ENCODE measurements around the gene CCDC57.

The CCDC57 gene

DNA sequence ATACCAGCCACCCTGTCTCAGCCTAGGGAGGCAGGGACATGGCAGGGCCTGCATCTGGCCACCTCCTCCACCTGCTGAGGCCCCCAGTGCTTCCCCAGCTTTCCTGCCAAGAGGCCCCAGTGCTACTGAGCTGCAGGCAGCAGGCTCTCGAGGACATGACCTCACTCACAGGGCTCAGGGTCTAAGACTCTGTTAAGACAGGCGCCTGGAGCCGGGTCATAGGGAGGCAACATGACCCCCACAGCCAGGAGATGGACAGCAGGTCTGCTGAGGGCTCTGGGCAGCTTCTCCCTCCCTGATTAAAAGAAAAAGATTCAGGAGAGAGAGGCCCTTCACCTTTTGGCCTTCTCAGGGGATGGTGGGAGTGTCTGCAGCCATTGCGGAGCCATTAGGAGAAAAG is 91.4 kb downstream of the CCDC57 start:
- Histone ChIP-seq H3K27ac (ENCODE audit: low read depth, low read length) (no peak overlapping the region), H3K9ac (ENCODE audit: low read length) (no peak overlapping the region), H3K36me3 (ENCODE audit: control insufficient read depth, insufficient read depth, low read length) (0 out of 2 replicates have a peak, but pooled peaks cover 3% of the 10 kb centered on the region), H3K9me3 (ENCODE audit: control insufficient read depth, insufficient read depth, low read depth, low read length) (no peaks in the 10 kb centered on the region), H3K4me3 (ENCODE audit: low read depth, low read length) (no peak overlapping the region), H3K27me3 (ENCODE audit: control insufficient read depth, insufficient read depth, low read length) (no peaks in the 10 kb centered on the region), H3K4me1 (ENCODE audit: control insufficient read depth, insufficient read depth, low read length) (peaks cover 15% of the 10 kb centered on the region; the same call in 1 of the 2 replicates)

DNA sequence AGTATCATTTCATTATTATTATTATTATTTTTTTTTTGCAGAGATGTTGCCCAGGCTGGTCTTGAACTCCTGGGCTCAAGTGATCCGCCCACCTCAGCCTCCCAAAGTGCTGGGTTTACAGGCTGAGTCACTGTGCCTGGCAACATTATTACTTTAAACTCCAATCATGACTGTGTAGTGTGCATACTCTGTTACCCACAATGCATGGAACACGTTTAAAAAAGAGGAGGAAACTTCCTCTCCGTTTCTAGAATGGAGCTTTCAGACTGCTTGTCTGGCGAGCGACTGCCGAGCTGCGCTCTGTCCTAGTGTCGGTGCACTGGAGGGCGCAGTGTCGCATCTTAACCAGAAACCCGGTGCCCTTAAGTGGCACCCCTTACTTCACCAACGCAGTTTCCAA is 92.5 kb downstream of the CCDC57 start:
- Histone ChIP-seq H3K4me1 (ENCODE audit: control insufficient read depth, insufficient read depth, low read length) (peaks cover 15% of the 10 kb centered on the region; the same call in 1 of the 2 replicates), H3K4me3 (ENCODE audit: low read depth, low read length) (no peak overlapping the region), H3K9ac (ENCODE audit: low read length) (no peak overlapping the region), H3K27me3 (ENCODE audit: control insufficient read depth, insufficient read depth, low read length) (no peaks in the 10 kb centered on the region), H3K9me3 (ENCODE audit: control insufficient read depth, insufficient read depth, low read depth, low read length) (no peaks in the 10 kb centered on the region), H3K27ac (ENCODE audit: low read depth, low read length) (no peak overlapping the region), H3K36me3 (ENCODE audit: control insufficient read depth, insufficient read depth, low read length) (0 out of 2 replicates have a peak, but pooled peaks cover 3% of the 10 kb centered on the region)

DNA sequence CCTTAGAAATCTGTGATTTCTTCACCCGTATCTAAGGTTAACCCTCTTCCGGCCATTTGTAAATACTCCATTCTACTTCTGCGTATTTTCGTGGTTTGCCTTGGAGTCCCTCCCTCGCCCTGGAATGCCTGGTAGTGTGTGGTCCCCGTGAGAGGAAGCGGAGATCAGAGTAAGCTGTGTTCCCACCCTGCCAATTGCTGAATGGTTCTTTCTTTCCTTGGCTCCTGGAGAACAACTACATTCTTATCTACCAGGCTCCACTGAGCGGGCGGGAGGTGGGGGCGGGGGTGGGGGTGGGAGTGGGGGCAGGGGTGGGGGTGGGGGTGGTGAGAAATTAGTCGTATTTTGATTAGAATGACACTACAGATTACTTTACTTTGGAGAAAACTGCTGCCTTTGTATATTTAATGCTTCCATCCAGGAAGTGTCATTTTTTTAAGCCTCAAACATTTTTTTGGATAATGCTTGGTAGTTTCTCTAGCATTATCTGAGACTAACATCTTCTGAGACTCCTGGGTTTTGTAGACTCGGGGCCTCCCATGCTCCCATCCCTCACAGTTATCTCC is 93.7 kb downstream of the CCDC57 start:
- Histone ChIP-seq H3K9ac (ENCODE audit: low read length) (no peak overlapping the region), H3K27me3 (ENCODE audit: control insufficient read depth, insufficient read depth, low read length) (no peaks in the 10 kb centered on the region), H3K36me3 (ENCODE audit: control insufficient read depth, insufficient read depth, low read length) (peaks cover under 1% of the 10 kb centered on the region; the same call in 1 of the 2 replicates), H3K9me3 (ENCODE audit: control insufficient read depth, insufficient read depth, low read depth, low read length) (no peaks in the 10 kb centered on the region), H3K27ac (ENCODE audit: low read depth, low read length) (no peak overlapping the region), H3K4me3 (ENCODE audit: low read depth, low read length) (no peak overlapping the region), H3K4me1 (ENCODE audit: control insufficient read depth, insufficient read depth, low read length) (peaks cover 15% of the 10 kb centered on the region; the same call in 1 of the 2 replicates)

DNA sequence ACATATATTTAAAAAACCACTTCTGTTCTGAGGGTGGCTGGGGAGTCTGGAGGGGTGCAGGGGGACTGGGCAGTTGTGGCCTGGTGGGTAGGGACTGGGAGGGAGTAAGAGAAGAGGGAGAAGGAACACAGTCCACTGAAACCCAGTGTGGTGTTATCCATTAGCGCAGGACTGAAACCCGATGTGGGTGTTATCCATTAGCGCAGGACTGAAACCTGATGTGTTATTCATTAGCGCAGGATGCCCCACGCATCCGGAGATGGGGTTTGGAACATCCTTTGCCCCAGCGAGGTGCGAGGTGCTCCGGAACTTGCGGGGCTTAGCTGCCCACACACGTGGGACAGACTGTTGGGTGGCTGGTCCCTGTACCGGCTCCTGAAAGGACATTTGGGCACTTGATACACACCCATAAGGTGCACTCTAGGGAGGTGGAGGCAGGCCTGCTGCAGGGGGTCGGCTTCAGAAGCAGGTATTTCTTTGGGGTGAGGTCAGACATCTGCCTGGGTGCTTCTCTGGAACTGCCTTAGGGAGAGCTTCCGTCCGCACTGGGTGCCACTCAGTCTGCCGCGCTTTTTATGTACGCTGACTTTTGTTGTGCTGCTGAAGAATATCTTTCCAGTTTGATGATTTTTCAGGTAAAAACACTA is 94.4 kb downstream of the CCDC57 start:
- Histone ChIP-seq H3K36me3 (ENCODE audit: control insufficient read depth, insufficient read depth, low read length) (peaks cover 7% of the 10 kb centered on the region; the same call in 1 of the 2 replicates), H3K9me3 (ENCODE audit: control insufficient read depth, insufficient read depth, low read depth, low read length) (no peaks in the 10 kb centered on the region), H3K27me3 (ENCODE audit: control insufficient read depth, insufficient read depth, low read length) (no peaks in the 10 kb centered on the region), H3K4me1 (ENCODE audit: control insufficient read depth, insufficient read depth, low read length) (peaks cover 15% of the 10 kb centered on the region; the same call in 1 of the 2 replicates), H3K9ac (ENCODE audit: low read length) (no peak overlapping the region), H3K4me3 (ENCODE audit: low read depth, low read length) (no peak overlapping the region), H3K27ac (ENCODE audit: low read depth, low read length) (no peak overlapping the region)

DNA sequence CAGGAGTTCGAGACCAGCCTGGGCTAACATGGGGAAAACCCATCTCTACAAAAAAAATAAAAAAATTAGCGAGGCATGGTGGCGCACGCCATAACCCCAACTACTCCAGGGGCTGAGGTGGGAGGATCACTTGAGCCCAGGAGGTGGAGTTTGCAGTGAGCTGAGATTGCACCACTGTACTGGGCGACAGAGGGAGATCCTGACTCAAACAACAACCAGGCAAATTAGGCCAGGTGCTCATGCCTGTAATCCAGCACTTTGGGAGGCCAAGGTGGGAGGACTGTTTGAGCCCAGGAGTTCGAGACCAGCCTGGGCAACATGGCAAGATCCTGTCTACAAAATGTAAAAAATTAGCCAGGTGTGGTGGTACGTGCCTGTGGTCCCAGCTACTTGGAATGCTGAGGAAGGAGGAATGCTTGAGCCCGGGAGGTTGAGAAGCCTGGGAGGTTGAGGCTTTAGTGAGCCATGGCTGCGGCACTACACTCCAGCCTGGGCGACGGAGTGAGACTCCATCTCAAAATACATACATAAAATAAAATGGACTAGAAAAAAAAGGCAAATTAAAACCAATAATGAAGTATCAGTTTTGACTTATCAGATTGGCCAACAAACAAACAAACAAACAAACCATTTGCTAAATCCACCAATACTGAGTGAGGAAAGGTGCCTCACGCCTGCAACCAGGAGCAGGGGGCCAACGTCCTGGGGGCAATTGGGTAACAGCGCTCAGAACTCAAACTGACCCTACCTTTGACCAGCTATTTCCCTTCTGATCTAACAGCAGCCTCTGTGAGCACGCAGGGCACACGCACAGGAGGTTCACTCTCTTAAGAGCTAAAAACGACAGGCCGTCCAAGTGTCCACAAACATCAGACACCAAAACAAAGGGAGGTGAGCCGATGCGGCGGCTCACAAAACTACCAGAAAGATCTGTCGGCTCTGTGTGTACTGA is 95.2 kb downstream of the CCDC57 start:
- peaks cover 13% of the 10 kb centered on the region; the same call in 1 of the 2 replicates for H3K36me3 ChIP-seq (ENCODE audit: control insufficient read depth, insufficient read depth, low read length)
- H3K4me1 ChIP-seq (ENCODE audit: control insufficient read depth, insufficient read depth, low read length), result peaks cover 15% of the 10 kb centered on the region; the same call in 1 of the 2 replicates
- no peaks in the 10 kb centered on the region for H3K9me3 ChIP-seq (ENCODE audit: control insufficient read depth, insufficient read depth, low read depth, low read length)
- H3K27me3 ChIP-seq (ENCODE audit: control insufficient read depth, insufficient read depth, low read length), result no peaks in the 10 kb centered on the region
- H3K9ac ChIP-seq (ENCODE audit: low read length), result no peak overlapping the region
- H3K27ac ChIP-seq (ENCODE audit: low read depth, low read length), result no peak overlapping the region
- no peak overlapping the region for H3K4me3 ChIP-seq (ENCODE audit: low read depth, low read length)

DNA sequence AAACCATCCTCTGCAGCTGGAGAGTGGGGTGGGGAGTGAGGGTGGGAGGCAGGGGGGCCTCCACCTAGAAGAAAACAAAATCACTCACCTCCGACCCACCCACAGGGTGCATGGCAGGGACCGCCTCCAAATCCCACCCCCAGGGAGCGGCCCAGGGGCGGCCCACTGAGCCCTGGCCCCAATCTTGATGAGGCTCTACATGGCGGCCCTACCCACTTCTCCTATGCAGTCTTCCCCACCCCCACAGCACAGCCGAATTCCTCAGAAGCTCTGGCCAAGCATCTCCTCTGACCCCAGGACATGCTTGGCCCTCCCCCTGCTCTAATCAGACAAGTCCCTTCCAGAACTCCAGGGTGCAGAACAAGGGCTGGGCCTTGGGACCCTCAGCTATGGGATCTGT is 96.4 kb downstream of the CCDC57 start:
- no peaks in the 10 kb centered on the region for H3K27me3 ChIP-seq (ENCODE audit: control insufficient read depth, insufficient read depth, low read length)
- peaks cover 15% of the 10 kb centered on the region; the same call in 1 of the 2 replicates for H3K4me1 ChIP-seq (ENCODE audit: control insufficient read depth, insufficient read depth, low read length)
- no peak overlapping the region for H3K9ac ChIP-seq (ENCODE audit: low read length)
- H3K36me3 ChIP-seq (ENCODE audit: control insufficient read depth, insufficient read depth, low read length), result peaks cover 17% of the 10 kb centered on the region; the same call in 1 of the 2 replicates
- H3K27ac ChIP-seq (ENCODE audit: low read depth, low read length), result no peak overlapping the region
- H3K4me3 ChIP-seq (ENCODE audit: low read depth, low read length), result no peak overlapping the region
- H3K9me3 ChIP-seq (ENCODE audit: control insufficient read depth, insufficient read depth, low read depth, low read length), result no peaks in the 10 kb centered on the region

DNA sequence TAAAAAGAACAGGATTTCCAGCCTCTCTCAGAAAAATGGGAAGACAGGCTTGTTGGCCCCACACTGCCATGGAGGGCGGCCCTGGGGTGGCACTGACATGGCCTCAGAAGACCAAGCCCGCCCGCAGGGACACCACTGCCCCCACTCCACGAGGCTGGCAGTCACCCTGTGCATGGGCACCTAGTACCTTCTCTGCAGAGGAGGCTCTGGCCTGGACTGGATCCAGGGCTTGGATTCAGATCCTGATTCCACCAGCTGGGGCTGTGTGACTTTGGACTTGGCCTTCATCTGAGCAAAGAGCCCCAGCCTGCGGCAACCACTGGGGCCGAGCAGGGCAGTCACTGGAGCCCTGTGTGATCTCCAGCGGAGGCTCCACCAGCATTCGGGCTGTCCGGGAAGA is 97.8 kb downstream of the CCDC57 start:
- Histone ChIP-seq H3K9me3 (ENCODE audit: control insufficient read depth, insufficient read depth, low read depth, low read length) (no peaks in the 10 kb centered on the region), H3K27ac (ENCODE audit: low read depth, low read length) (no peak overlapping the region), H3K36me3 (ENCODE audit: control insufficient read depth, insufficient read depth, low read length) (peaks cover 17% of the 10 kb centered on the region; the same call in 1 of the 2 replicates), H3K4me3 (ENCODE audit: low read depth, low read length) (no peak overlapping the region), H3K4me1 (ENCODE audit: control insufficient read depth, insufficient read depth, low read length) (peaks cover 15% of the 10 kb centered on the region; the same call in 1 of the 2 replicates), H3K9ac (ENCODE audit: low read length) (no peak overlapping the region), H3K27me3 (ENCODE audit: control insufficient read depth, insufficient read depth, low read length) (no peaks in the 10 kb centered on the region)

DNA sequence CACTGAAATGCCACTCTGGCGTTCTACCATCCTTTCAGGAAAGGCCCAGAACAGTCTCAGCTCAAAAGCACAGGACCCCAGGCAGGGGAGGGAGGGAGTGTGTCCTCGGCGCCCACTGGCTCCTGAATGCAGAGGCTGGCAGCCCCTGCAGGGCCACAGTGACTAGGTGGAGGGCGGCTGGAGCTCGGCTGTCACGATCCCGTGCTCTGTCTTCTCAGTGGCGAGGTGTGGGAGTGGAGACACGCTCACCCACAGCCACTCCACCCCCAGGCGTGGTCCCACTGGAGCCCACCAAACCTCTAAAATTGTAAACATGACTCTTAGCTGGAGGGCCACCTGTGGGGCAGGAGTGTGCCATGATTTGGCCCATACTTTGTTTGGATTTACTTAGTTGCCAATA is 98.2 kb downstream of the CCDC57 start:
- Histone ChIP-seq H3K36me3 (ENCODE audit: control insufficient read depth, insufficient read depth, low read length) (peaks cover 17% of the 10 kb centered on the region; the same call in 1 of the 2 replicates), H3K27me3 (ENCODE audit: control insufficient read depth, insufficient read depth, low read length) (no peaks in the 10 kb centered on the region), H3K9ac (ENCODE audit: low read length) (no peak overlapping the region), H3K4me1 (ENCODE audit: control insufficient read depth, insufficient read depth, low read length) (peaks cover 13% of the 10 kb centered on the region; the same call in 1 of the 2 replicates), H3K4me3 (ENCODE audit: low read depth, low read length) (no peak overlapping the region), H3K27ac (ENCODE audit: low read depth, low read length) (no peak overlapping the region), H3K9me3 (ENCODE audit: control insufficient read depth, insufficient read depth, low read depth, low read length) (no peaks in the 10 kb centered on the region)

DNA sequence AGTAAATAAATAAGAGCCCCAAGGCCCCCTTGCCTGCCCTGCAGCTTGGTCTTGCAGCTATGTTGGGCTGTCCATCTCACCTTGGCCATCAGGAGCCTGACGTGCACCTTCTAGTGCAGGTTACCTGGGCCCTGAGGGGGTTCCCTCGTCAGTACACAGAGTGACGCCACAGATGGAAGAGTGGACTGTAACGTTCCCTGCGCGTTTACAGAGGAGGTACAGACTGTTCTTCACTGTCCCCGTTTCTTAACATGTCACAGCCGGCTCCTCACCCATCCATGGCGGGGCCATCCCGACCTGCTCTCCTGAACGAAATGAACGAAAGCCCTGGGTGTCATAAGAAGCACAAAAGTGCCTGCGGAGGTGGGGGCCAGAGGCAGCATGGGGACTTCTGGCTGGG is 98.7 kb downstream of the CCDC57 start:
- Histone ChIP-seq H3K36me3 (ENCODE audit: control insufficient read depth, insufficient read depth, low read length) (peaks cover 17% of the 10 kb centered on the region; the same call in 1 of the 2 replicates), H3K27me3 (ENCODE audit: control insufficient read depth, insufficient read depth, low read length) (no peaks in the 10 kb centered on the region), H3K4me3 (ENCODE audit: low read depth, low read length) (no peak overlapping the region), H3K9me3 (ENCODE audit: control insufficient read depth, insufficient read depth, low read depth, low read length) (no peaks in the 10 kb centered on the region), H3K9ac (ENCODE audit: low read length) (no peak overlapping the region), H3K4me1 (ENCODE audit: control insufficient read depth, insufficient read depth, low read length) (peaks cover 12% of the 10 kb centered on the region; the same call in 1 of the 2 replicates), H3K27ac (ENCODE audit: low read depth, low read length) (no peak overlapping the region)

DNA sequence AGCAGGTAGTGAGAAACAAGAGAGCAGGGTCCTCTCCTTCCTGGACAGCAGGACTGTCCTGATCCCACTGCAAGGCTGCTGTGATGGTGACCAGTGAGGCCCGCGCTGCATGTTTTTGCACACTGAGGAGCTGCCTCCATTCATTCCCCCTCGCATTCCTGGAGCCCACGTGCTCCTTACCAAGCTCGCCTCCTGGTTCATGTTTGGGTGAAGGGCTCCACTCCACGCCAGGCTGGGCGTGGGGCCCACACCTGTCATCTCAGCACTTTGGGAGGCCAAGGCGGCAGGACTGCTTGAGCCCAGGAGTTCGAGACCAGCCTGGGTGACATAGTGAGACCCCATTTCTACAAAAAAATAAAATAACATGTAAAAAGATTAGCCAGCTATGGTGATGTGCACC is 99.2 kb downstream of the CCDC57 start:
- no peak overlapping the region for H3K9ac ChIP-seq (ENCODE audit: low read length)
- no peaks in the 10 kb centered on the region for H3K9me3 ChIP-seq (ENCODE audit: control insufficient read depth, insufficient read depth, low read depth, low read length)
- no peak overlapping the region for H3K4me3 ChIP-seq (ENCODE audit: low read depth, low read length)
- peaks cover 9% of the 10 kb centered on the region; the same call in 1 of the 2 replicates for H3K4me1 ChIP-seq (ENCODE audit: control insufficient read depth, insufficient read depth, low read length)
- H3K27ac ChIP-seq (ENCODE audit: low read depth, low read length), result no peak overlapping the region
- no peaks in the 10 kb centered on the region for H3K27me3 ChIP-seq (ENCODE audit: control insufficient read depth, insufficient read depth, low read length)
- peaks cover 17% of the 10 kb centered on the region; the same call in 1 of the 2 replicates for H3K36me3 ChIP-seq (ENCODE audit: control insufficient read depth, insufficient read depth, low read length)

All from HUES6 (cell line).